Putamen (tissue), 1 donor: ENCODE measurements around the gene SNPH.
"Not testable (repeated sequence)": the region's sequence is repeated elsewhere in the genome, so short reads cannot be mapped to it uniquely, and the experiment has no call there.

Experiments
- DNase-seq: peaks from one replicate; pipeline ENCODE4 v3.0.0-alpha.2; 2016; ENCODE audit warnings: low spot score

SNPH gene

DNA sequence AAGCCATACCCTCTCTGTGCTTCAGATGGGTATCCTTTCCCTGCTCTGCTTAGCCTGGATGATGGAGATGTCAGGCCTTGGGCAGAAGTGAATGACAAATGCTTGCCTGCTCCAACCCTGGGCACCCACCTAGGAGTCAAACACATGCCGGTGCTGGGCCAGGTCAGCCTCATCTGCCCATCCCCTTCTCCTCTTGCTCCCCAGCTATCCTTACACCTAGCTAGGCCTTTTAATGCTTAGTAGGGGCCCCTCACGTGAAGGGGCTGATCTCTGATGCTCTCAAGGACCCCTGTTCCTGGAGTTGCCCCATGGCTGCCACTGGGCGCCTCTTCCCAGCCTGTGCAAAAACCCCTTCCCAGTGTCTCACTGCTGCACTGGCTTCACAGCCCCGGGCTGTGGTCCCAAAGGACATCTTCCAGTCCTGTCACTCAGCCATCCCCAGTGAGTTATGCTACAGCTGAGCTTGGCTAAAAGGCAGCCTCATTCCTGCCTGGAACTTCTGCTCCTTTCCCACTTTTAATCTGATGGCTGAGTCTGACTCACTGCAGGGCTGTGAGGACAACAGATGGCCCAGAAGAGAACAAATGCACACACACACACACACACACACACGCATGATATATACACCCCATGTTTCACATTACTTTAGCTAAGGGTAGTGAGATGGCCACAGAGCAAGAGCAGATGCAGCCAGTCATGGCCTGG lies 75.6 kb downstream of the SNPH start:
- no peak for DNase-seq

DNA sequence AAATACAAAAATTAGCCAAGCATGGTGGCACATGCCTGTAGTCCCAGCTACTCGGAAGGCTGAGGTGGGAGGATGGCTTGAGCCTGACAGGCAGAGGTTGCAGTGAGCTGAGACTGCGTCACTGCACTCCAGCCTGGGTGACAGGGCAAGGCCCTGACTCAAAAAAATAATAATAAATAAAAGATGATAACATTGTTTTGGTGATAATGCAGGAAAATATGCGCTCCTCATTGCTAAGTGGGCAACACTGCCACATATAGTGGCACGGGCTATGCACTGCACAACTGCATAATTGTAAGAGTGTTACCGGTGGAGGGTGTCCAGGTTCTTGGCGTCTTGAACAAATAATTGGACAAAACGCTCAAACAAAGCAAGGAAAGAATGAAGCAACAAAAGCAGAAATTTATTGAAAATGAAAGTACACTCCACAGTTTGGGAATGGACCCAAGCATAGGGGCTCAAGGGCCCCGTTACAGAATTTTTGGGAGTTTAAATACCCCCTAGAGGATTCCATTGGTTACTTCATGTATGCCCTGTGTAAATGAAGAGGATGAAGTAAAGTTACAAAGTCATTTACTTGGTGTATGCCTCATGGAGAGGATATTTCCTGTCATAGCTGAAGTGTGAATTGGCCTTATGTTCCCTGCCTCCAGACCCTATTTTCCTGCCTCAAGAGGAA lies 77.5 kb downstream of the SNPH start:
- DNase-seq: not testable (repeated sequence)

DNA sequence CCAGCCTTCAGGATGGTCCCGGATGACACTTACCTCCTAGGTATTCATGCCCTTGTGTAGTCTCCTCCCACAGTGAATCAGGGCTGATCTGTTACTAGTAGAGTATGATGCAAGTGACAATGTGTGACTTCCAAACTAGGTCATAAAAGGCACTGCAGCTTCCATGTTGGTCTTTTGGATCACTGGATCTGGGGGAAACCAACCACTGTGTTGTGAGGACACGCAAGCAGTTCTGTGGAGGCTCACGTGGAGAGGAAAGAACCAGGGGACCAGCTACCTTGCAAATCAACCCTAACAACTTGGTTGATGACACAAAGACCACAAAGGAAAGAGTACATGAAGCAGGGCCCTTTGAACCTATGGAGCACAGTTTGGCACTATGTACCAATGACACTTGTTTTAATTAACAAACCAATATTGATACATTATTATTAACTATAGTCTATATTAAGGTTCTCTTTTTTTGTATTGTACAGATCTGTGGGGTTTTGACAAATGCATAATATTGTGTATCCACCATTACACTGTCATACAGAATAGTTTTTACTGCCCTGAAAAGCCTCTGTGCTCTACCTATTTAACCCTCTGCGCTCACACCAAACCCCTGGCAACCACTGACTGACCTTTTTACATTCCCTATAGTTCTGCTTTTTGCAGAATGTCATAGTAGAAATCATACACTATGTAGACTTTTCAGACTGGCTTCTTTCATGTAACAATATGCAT lies 79.1 kb downstream of the SNPH start:
- DNase-seq: no peak

DNA sequence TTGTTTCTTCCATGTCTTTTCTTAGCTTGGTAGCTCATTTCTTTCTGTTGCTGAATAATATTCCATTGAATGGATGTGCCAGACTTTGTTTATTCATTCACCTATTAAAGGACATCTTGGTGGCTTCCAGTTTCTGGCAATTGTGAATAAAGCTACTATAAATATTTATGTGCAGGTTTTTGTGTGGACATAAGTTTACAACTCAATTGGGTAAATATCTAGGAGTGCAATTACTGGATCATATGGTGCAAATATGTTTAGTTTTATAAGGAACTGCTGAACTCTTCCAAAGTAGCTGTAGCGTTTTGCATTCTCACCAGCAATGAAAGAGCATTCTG lies 79.6 kb downstream of the SNPH start:
- no peak for DNase-seq

DNA sequence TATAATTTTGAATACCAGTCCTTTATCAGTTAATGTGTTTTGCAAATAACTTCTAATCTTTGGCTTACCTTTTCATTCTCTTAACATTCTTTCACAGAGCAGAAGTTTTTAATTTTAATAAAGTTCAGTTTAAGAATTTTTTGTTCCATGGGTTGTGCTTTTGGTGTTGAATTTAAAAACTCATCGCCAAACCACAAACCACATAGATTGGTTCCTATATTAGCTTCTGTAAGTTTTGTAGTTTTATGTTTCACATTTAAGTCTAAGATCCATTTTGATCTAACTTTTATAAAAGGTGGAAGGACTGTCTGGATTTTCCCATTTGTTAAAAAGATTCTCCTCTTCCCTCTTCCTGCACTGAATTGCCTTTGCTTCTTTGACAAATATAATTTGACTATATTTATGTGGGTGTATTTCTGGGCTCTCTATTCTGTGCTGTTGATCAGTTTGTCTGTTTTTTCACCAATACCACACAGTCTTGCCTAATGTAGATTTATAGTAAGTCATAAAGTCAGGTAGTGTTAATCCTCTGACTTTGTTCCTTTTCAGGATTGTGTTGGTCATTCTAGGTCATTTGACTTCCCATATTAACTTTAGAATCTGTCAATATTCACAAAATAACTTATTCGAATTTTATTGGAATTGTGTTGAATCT lies 80.3 kb downstream of the SNPH start:
- DNase-seq: no peak

DNA sequence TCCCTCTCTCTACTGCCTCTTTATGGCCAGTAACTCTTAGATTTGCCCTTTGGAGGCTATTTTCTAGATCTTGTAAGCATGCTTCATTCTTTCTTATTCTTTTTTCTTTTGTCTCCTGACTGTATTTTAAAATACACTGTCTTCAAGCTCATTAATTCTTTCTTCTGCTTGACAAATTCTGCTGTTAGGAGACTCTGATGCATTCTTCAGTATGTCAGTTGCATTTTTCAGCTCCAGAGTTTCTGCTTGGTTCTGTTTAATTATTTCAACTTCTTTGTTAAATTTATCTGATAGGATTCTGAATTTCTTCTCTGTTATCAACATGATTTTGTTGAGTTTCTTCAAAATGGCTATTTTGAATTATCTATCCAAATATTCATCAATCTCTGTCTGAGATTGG lies 87.9 kb downstream of the SNPH start:
- DNase-seq: no peak

DNA sequence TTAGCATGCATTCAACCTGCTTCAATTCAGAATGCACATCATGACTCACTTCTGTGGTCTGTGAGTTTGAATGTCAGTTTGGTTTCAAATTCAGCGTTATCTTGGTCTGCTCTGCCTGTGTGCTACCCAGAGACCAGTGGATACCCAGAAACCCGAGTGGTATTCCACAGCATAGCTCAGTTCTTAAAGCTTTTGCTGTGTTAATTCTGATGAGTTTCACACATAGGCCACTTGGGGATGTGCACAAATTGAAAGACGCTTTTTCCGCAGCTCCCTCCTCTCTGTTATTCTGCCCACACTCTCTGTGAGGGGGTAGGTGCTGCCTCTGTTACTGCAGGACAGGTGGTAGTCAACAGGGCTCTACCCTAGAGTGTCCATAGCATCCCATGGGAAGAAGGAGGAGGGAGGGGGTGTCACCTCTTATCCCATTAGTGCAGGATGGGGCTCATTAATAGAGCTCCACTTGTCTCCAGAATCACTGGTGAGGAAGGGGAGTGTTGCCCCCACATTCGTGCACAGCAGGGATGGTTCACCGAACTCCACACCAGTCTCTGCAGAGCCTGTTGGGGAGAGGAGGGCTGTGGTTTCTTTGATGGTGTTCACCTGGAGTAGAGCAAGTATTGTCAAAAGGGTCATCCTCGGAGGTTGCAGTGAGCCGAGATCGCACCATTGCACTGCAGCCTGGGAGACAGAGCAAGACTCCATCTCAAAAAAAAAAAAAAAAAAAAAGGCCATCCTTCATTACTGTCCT lies 92.0 kb downstream of the SNPH start:
- no peak for DNase-seq
